ENCODE measurements around the gene CCR7. TPM values are rescaled to one million over a fixed set of nuclear protein-coding genes. Genes with fewer than 3 reads are reported as not detected.

Gene CCR7
- total and polyA plus RNA-seq, 2 donors (not counting 1 experiment from before 2014, with no cell fraction given): 116 to 481 TPM

- Histone ChIP-seq H4K20me1 (ENCODE audit: control insufficient read depth, insufficient read depth, low read length, poor library complexity, severe bottlenecking) (no peaks in the 10 kb centered on the region), H3K9me3 (ENCODE audit: control extremely low read depth in 1 of 3, control insufficient read depth in 2 of 3, insufficient read depth in 1 of 3, low read length in 2 of 3) (peaks cover 0 to 2% (median 0%) of the 10 kb centered on the region in 3 donors), H3K27ac (ENCODE audit: low read length in 2 of 2) (no peak overlapping the region), H2AFZ (ENCODE audit: insufficient read depth, low read depth, low read length, poor library complexity, severe bottlenecking) (no peak overlapping the region), H3K27me3 (replicated peaks in 1 of 4; ENCODE audit: control extremely low read depth in 1 of 4, control insufficient read depth in 3 of 4, insufficient read depth in 4 of 4, low read length in 3 of 4) (no peaks in the 10 kb centered on the region), H3K36me3 (replicated peaks in 1 of 2; ENCODE audit: control extremely low read depth in 1 of 2, control insufficient read depth in 1 of 2, extremely low read depth in 1 of 2, insufficient read depth in 2 of 2, low read length in 1 of 2) (no peaks in the 10 kb centered on the region), H3K4me2 (replicated peaks; ENCODE audit: low read depth, low read length, poor library complexity, severe bottlenecking) (no peak overlapping the region), H3K4me1 (ENCODE audit: control insufficient read depth in 2 of 2, insufficient read depth in 2 of 2, low read length in 2 of 2) (peaks cover 64 to 68% of the 10 kb centered on the region in 2 donors), H3K9ac (ENCODE audit: low read length) (no peak overlapping the region), H3K79me2 (ENCODE audit: control insufficient read depth, insufficient read depth, low read length) (no peaks in the 10 kb centered on the region), H3K4me3 (ENCODE audit: control extremely low read depth in 1 of 5, extremely low read depth in 1 of 5, insufficient read depth in 1 of 5, low read depth in 2 of 5, low read length in 4 of 5) (no peak overlapping the region)
- TF ChIP-seq CTCF (IDR thresholded peaks at IDR 0.05): no peak
- no peak for TF ChIP-seq EZH2 (IDR thresholded peaks at IDR 0.05; ENCODE audit: borderline replicate concordance, insufficient read depth, low read depth, low read length, poor library complexity, severe bottlenecking)
- Mint-ChIP-seq H3K4me3 (no peak overlapping the region), H3K27me3 (no peaks in the 10 kb centered on the region), H3K4me1 (peaks cover 81% of the 10 kb centered on the region), H3K9me3 (ENCODE audit: insufficient read depth) (peaks cover 3% of the 10 kb centered on the region), H3K27ac (peak overlapping the region; percentile 87)
- DNase-seq: no peak
- intact Hi-C loops (cut with micrococcal nuclease): no loop called here
- ATAC-seq (ENCODE audit: low read depth): no peak
- CTCF ChIA-PET: interaction anchor here (0.7 to 1.4 kb wide), 5 partner anchors 14 to 67 kb away, joined by 3 to 9 read pairs (median 3); no protein-coding TSS in a partner anchor
- 100% methylated on average over 2 of the region's 8 CpGs for WGBS (ENCODE audit: insufficient coverage)
- POLR2A ChIA-PET: interaction anchor here (0.7 to 1.4 kb wide), 2 partner anchors 12 to 14 kb away, joined by 4 to 6 read pairs; no protein-coding TSS in a partner anchor
These were observed 35.3 kb upstream of the CCR7 start for GRCh38 chr17:40600486-40601046.

- Histone ChIP-seq H3K4me2 (replicated peaks; ENCODE audit: low read depth, low read length, poor library complexity, severe bottlenecking) (peak overlapping the region; percentile 59), H3K4me3 (ENCODE audit: control extremely low read depth in 1 of 5, extremely low read depth in 1 of 5, insufficient read depth in 1 of 5, low read depth in 2 of 5, low read length in 4 of 5) (peak overlapping the region in 1 of 5 experiments; percentile 25), H3K79me2 (ENCODE audit: control insufficient read depth, insufficient read depth, low read length) (no peaks in the 10 kb centered on the region), H3K9me3 (ENCODE audit: control extremely low read depth in 1 of 3, control insufficient read depth in 2 of 3, insufficient read depth in 1 of 3, low read length in 2 of 3) (peaks cover 0 to 2% (median 0%) of the 10 kb centered on the region in 3 donors), H3K27ac (ENCODE audit: low read length in 2 of 2) (peak overlapping the region; percentile 92 to 96), H2AFZ (ENCODE audit: insufficient read depth, low read depth, low read length, poor library complexity, severe bottlenecking) (no peak overlapping the region), H3K36me3 (replicated peaks in 1 of 2; ENCODE audit: control extremely low read depth in 1 of 2, control insufficient read depth in 1 of 2, extremely low read depth in 1 of 2, insufficient read depth in 2 of 2, low read length in 1 of 2) (no peaks in the 10 kb centered on the region), H4K20me1 (ENCODE audit: control insufficient read depth, insufficient read depth, low read length, poor library complexity, severe bottlenecking) (no peaks in the 10 kb centered on the region), H3K27me3 (replicated peaks in 1 of 4; ENCODE audit: control extremely low read depth in 1 of 4, control insufficient read depth in 3 of 4, insufficient read depth in 4 of 4, low read length in 3 of 4) (no peaks in the 10 kb centered on the region), H3K4me1 (ENCODE audit: control insufficient read depth in 2 of 2, insufficient read depth in 2 of 2, low read length in 2 of 2) (peaks cover 72 to 75% of the 10 kb centered on the region in 2 donors), H3K9ac (ENCODE audit: low read length) (peak overlapping the region; percentile 10)
- POLR2A ChIA-PET: interaction anchor here (1.0 to 2.8 kb wide), 8 partner anchors 9 to 277 kb away, joined by 3 to 26 read pairs (median 5); partner anchors contain the start of gene CCR7
- peaks cover 3% of the 10 kb centered on the region for H3K9me3 Mint-ChIP-seq (ENCODE audit: insufficient read depth)
- H3K4me1 Mint-ChIP-seq: peaks cover 89% of the 10 kb centered on the region
- CTCF ChIA-PET: interaction anchor here (1.0 to 4.3 kb wide), 7 partner anchors 15 to 66 kb away, joined by 3 to 53 read pairs (median 9); no protein-coding TSS in a partner anchor
- ATAC-seq (ENCODE audit: low read depth) (no peak), DNase-seq (no peak)
- no peak for TF ChIP-seq CTCF (IDR thresholded peaks at IDR 0.05)
- no peak for TF ChIP-seq EZH2 (IDR thresholded peaks at IDR 0.05; ENCODE audit: borderline replicate concordance, insufficient read depth, low read depth, low read length, poor library complexity, severe bottlenecking)
- H3K27me3 Mint-ChIP-seq: no peaks in the 10 kb centered on the region
- WGBS (ENCODE audit: insufficient coverage): no CpG with 5 or more reads among the region's 7 CpGs
- intact Hi-C loops (cut with micrococcal nuclease): no loop called here
- peak overlapping the region; percentile 87 for H3K27ac Mint-ChIP-seq
- H3K4me3 Mint-ChIP-seq: peak overlapping the region; percentile 52
These were observed 34.1 kb upstream of the CCR7 start for GRCh38 chr17:40599468-40599763.
